Stimulated activated CD4-positive, alpha-beta T cell treated with anti-CD3 and anti-CD28 coated beads, Interleukin-4, amount 100 ng/mL, for 48 hours (primary cell): ENCODE results near the gene PSMC3.

Experiments used
- DNase-seq, 2 donors: peaks; one replicate each; pipeline ENCODE4 v3.0.0-alpha.2; 2020; ENCODE audit warnings: low read depth in 2 of 2

The PSMC3 gene

GRCh38 chr11:47413908-47414684, 12.1 kb downstream of the PSMC3 start:
- no peak for DNase-seq

DNA sequence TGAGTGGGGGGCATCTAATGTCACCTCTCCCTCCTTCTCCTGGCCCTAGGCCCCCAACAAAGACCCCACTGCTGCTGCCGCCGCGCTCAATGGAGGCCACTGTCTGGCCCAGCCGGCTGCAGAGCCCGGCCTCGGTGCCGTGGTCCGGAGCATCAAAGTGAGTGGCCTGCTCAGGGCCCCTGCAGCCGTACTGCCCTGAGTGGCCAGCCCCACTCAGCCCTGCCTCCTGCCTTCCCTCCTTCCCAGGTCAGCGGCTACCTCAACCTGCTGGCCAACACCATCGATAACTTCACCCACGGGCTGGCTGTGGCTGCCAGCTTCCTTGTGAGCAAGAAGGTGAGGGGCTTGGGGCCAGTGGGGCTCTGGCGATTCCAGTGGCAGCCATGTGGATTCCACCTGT, 12.9 kb downstream of the PSMC3 start:
- no peak for DNase-seq

DNA sequence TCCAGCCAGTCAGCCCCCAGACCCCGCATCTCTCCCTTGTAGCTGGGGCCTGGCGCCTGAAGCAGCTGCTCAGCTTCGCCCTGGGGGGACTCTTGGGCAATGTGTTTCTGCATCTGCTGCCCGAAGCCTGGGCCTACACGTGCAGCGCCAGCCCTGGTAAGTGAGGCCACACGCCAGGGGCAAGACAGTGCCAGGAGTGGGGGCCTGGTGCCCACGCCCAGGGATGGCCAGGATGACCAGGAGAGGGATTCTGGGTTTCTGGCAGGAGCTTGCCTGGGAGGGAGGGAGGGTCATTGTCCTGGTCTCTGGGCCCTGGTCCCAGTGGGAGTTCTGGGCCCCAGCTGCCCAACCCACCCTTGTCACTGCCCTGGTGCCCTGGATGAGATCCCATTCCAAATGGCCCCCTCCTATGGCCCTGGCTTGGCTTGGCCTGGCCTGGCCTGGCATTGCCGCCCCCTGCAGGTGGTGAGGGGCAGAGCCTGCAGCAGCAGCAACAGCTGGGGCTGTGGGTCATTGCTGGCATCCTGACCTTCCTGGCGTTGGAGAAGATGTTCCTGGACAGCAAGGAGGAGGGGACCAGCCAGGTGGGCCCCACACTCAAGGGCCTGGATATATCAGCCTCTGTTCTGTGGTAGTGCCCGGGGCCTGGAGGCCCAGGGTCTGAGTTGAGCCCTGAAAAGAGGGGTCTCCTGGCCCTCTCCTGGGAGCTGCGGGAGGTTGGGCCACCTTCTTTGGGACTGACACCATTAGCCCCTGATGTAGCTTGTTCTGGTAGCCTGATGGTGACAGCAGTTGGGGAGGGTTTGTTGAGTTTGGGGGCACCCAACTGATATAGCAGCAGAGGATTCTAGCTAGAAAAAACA, 14.1 kb downstream of the PSMC3 start:
- DNase-seq = peak; percentile 54 to 58

DNA sequence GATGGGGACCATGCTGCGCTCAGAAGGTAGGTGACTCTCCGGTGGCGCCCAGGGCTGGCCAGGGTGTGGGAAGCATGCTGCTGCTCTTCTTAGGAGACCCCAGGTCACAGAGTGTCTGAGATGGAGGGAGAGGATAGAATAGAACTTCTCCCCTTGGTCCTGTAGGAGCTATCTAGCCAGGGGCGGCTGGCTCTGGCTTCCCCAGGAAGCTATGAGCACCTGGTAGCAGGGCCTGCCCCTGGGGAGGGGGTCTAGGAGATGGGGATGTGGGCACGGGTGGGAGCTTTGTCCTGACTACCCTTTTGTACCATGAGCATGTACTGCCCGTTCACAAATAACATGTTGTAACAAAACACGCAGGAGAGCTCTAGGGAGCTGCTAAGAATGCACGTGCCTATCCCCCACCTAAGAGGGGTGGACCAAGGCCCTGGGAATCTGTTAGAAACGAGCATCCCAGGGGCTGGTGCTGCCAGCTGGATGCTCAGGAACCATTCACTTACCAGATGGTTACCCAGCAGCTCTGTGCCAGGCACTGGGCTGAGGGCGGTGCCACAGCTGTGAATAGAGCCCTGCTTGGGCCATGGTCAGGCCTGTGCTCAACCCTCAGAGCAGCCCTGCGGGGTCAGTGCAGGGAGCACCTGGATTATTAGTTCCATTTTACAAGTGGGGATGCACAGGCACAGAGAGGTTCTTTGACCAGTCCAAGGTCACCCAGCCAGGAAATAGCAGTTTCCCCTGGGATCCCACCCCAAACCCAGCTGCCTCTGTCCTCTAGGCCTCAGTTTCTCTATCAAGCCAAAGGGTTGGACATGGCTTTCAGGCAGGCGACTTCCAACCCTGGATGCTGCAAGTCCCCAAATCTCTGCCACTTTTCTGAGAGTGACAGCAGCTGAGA, 15.6 kb downstream of the PSMC3 start:
- DNase-seq = no peak

DNA sequence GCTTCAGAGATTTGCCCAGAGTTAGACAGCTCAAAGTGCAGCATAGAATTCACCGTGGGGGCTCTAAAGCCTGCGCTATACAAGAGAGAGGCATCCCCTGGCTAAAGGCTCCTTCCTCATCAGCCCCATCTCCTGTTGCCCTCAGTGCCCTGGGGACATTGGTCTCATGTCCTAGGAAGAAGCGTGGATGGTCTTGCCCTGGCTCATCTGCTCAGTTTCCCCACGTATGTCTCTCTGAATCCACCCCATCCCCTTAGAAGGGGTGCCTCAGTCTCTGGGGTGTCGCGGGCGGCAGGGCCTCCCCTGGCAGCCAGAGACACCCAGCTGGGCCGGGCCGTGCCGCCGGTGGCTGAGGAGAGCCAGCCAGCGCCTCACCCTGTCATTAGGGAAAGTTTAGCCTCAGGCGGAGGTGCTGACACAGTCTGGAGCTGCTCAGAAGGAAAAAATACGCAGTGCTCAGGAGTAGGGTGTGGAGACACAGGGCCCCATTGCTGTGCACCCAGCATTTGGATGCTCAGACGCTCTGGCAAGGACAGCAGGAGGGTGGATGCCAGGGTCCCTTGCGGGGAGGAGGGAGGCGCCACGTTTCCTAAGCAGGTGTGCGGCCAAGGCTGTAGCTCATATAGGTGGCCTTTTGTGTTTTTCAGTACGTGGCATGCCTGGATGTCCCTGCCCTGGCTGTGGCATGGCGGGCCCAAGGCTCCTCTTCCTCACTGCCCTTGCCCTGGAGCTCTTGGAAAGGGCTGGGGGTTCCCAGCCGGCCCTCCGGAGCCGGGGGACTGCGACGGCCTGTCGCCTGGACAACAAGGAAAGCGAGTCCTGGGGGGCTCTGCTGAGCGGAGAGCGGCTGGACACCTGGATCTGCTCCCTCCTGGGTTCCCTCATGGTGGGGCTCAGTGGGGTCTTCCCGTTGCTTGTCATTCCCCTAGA, 16.5 kb downstream of the PSMC3 start:
- DNase-seq = no peak

- no peak for DNase-seq
These were observed 17.4 kb downstream of the PSMC3 start for GRCh38 chr11:47408598-47409439.

DNA sequence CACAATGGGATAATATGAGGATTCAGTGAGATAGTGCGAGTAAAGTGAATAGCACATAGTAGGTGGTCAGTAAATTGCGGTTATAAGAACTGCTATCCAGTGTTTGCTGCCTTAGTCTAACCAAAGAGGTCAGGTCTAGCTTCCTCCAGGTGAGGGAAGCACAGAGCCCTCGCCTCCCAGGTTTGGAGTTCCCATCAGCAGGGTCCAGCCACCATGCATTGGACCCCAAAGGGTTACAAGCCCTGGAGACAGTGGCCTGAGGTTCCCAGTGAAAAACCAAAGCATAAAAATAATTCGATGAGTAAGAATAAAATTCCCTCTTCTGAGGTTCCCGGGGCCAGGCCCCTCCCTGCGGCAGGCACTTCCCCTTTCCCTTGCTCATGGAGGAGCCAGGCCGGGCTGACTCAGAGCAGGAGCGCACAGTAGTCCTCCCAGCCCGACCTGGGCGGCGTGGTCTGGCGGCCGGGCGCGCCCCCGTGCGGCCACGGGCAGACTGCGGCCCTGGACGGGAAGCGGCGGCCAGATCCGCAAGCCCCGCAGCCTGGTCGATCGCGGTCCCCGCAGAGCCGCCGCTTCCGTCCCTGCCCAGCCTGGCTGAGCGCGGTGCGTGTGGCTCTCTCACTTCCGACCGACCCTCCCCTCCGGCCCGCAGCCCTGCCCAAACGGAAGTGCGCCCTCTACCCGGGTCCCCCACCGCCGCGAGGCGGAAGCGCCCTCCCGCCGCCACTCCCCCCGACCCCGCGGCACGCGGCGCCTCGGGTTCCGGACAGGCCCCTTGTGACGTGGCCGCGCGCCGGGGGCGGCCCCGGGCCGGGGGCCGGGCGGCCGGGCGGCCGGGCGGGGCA, 18.3 kb downstream of the PSMC3 start, which contains the start of gene SLC39A13:
Gene SLC39A13 (plus strand): TSS at position 845 of the 845 bp plus-strand sequence. CDS start 1,505 bp downstream, outside the sequence.
- peak; percentile 87 to 90 for DNase-seq

DNA sequence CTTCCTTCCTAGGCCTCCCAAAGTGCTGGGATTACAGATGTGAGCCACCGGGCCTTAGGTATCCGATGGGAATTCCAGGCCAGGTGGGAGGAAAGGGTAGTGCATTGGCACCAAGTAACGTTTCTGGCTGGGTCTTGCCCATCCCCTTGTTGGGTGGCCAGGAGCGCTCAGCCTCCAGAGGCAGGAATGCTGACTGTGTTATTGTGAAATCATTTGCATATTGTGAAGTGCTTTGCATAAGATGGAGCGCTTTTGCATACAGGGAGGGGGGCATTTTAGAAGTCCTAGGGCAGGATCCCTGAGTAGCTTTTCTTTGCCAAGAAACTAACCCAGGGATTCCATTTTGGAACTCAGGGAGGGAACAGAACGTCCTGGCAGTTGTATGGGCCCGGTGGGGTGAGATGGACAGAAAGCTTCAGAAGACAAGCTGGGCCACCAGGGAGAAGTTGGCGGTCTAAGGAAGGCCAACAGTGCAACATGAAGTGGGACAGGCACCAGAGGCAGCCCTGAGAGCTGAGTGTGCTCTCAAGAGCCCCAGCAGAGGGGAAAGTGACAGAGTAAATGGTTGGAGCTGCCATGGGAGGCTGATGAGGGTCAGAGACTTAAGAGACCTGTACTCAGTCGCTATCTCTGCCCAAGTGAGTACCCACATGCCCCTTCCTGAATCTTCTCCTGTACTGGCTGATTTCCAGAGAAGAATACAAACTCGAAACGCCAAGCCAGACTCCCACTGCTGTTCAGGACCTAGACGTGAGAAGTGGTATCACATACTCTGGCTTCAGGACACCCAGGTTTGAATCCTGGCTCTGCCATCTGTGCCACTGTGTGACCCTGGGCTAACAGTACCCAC, 19.1 kb downstream of the PSMC3 start:
- DNase-seq = no peak

DNA sequence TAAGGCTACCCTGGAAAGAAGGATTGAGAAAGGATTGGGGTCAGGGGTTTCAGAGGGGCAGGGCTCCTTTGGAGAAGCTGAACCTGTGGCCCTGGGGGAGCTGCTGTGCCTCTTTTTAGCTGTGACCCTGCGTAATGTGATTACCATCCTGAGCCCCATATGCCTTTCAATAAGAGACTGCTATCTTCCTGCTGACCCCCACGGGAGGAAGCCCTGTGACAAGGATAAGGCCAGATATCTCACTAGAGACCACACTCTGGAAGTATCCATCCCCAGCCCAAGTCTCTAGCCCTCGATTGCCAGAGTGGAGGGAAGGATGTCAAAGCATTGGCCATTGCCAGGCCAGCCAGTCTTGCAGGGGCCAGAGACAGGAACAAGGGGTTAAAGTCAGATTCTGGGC, 22.7 kb downstream of the PSMC3 start:
- no peak for DNase-seq

- DNase-seq = no peak
These were observed 23.1 kb downstream of the PSMC3 start for GRCh38 chr11:47403135-47403534.

DNA sequence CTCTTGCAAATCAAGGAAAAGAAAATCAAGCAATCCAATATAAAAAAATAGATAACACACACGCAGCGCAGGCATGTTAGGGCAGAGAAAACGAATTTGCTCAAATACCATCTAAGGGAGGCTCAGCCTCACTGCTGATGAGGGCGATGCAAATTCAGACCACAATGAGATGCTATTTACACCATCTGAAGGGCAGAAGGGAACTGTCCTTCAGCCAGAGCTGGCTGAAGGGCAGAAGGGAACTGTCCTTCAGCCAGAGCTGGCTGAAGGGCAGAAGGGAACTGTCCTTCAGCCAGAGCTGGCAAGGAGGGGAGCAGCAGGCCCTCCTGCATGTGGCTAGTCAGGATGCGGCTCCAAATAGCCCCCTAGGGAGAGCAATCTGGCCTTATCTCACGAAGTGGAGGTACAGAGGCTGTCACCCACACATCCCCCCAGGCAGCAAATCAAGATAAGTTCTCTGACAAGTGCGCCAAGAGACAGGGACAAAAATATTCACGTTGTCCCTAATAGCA, 25.4 kb downstream of the PSMC3 start:
- DNase-seq = no peak

DNA sequence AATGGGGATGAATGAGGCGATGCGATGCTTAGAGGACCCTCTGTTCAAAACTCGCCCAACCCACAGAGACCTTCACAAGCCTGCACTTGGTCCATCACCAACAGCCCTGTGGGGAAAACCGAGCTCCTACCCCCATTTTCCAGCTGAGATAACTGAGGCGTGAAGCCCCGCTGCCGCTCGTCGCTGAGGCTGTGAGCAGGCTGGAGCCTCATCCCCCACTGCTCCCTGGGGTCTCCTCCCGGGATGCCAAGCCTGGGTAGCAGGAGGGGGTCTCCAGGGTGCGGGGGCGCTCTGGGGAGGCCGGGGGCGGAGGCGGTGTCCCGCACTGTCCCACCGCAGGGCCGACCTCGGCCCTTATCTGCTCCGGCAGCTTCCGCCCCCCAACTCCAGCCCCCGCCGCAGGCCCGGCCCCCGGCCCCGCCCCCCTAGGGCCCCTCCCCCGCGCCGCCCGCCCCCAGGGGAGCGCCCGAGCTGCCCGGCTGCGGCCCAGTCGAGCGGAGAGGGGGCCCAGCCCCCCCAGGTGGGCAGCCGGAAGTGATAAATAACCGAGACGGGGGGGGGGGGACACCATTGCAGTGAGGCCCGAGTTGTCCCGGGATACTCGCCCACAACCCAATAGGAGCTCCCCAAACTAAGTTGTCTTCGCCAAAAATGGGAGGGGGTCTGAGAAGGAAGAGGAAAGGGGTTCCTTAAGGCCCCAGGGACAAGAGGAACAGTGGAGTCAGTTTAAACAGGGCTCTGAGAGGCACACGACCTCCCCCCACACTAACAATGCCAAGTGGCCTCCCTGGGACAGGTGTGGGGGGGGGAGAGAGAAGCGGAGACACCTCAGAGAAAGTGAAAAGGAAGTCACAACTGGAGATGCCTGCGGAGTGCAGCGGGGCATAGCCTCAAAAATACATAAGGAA, 26.1 kb downstream of the PSMC3 start:
- DNase-seq = no peak

- no peak for DNase-seq
These were observed 27.7 kb downstream of the PSMC3 start for GRCh38 chr11:47398551-47398950.

DNA sequence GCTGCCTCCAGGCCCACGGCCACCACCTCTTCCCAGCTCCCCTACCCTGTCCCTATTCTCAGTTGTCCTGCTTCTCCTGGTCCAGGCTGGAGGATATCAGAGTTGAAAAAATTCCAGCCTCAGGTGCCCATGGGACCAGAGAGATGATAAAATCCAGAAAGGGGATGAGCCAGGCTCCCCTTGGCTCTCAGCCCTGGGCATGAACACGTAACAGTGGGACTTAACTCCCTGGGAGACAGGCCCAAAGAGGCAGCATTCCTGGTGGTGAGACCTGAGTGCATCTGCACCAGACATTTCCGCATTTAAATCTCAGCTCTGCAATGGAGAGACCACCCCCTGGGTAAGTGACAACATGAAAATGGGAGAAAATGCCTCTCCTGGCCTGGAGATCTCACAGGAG, 28.2 kb downstream of the PSMC3 start:
- no peak for DNase-seq

GRCh38 chr11:47396049-47396320, 30.3 kb downstream of the PSMC3 start:
- DNase-seq = no peak

DNA sequence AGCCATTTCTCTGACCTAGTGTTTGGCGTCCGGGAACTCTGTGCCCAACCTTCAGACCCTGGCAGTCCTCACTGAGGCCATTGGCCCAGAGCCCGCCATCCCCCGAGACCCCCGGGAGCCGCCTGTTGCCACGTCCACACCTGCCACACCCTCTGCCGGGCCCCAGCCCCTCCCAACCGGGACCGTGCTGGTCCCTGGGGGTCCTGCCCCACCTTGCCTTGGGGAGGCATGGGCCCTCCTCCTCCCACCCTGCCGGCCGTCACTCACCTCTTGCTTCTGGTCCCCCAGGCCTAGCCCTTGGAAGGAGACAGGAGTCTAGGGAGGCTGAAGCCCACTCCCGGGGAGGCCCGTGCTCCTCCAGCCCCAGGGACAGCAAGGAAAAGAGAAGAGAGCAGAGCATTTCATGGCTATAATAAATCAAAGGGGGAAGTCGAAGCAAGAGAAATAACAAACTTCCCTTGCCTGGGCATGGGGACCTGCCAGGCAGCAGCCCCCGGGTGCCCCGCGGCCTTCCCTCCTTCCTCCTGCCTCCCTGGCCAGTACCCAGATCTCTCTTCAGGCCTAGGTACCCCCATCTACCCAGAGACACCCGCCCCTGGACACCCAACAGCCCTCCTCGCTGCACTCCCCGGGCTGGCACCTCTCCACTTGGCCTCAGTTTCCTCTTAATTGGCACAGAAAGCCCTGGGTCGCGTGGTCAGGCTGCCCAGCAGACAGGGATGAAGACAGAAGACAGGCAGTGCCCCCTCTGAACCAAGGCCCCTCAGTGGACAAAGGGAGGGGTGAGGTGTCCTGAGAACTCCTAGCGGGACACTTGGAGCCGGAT, 30.8 kb downstream of the PSMC3 start:
- DNase-seq = no peak
